ENCODE data around the gene COL7A1.
A peak's percentile ranks its signal among the peaks of the same experiment; 100 is the strongest.

Gene COL7A1

DNA sequence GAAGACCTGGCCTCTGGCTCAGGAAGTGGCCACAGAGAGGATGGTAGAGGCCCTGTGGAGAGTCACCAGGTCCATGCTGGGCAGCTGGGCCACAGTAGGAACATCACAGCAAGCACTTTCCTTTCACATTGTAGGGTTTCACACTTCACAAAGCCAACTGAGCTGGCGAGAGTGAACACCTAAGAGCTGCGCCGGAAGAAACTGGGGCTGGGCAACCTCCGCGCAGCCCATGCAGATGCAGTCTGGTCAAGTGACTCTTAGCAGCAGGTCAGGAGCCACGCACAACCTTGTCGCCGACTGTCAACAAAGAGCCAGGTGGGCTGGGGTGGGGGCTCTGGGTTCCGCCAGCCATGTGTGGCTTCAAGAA lies 75.9 kb downstream of the COL7A1 start:
- Histone ChIP-seq H3K27ac (no peak overlapping the region), H3K4me3 (no peak overlapping the region)

DNA sequence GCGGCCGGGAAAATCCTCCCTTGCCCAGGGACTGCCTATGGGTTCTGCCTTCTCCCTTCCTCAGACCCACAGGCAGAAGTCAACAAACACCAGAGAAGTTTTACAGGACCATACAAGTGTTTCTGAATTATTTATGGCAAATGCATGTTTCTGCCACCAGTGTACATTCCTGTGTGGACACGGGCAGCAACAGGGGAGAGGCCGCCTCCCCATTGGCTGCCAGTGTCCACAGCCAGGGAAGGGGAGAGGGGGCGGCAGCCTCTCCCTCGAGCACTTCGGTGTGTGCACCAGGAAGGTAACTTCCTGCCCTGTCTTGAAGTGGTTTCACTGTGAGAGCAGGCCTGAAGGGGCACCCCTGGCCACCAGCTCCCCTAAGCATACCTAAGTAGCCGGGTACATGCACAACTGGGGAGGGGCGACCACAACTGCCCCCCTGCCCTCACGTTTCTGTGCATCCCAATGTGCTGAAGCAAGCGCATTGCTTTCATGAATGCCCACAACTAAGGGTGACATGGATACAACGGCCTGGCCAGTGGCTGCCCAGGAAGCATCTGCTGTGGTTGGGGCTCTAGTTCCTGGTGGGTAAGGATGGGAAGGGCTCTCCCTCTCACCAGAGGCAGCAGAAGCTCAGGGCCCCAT lies 76.4 kb downstream of the COL7A1 start:
- H3K4me3 ChIP-seq: no peak overlapping the region
- peak overlapping the region in 1 of 21 experiments; percentile 58 for H3K27ac ChIP-seq

DNA sequence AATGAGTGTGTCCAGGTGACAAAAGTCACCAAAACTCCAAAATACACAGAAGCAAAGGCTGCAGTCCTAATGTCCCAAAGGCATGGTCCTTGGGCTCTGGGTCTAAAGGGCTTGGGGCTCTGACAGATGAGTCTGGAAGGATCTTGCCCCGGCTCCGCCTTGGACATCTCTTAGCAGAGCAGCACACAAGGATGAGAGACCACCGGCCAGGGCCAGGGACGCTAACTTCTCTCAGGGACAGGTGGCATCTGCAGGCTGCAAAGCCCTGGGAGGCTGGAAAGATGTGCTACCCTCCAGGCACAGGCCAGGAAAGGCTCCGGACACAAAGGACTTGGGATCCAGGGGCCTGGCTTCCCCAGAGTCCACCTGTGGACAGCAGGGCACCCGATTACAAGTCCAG lies 77.1 kb downstream of the COL7A1 start:
- Histone ChIP-seq H3K4me3 (no peak overlapping the region), H3K27ac (no peak overlapping the region)

DNA sequence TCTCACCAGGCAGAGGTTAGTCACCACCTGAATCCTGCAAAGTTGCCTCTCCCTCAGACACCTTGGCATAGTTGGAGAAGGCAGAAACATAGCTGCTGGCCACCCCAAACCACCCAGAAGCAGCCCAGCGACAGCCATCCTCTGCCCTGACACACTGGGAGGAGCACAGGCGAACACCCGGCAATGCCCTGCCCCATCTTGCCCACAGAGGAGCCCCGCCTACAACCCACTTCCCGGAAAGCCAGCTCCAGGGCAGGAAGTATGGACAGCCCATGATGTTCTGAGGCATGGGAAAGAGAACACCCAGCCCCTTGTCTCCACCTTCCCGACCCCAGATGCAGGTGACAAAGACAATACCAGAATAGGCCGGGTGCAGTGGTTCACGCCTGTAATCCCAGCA lies 78.6 kb downstream of the COL7A1 start:
- Histone ChIP-seq H3K4me3 (no peak overlapping the region), H3K27ac (peak overlapping the region in 1 of 21 experiments; percentile 12)

DNA sequence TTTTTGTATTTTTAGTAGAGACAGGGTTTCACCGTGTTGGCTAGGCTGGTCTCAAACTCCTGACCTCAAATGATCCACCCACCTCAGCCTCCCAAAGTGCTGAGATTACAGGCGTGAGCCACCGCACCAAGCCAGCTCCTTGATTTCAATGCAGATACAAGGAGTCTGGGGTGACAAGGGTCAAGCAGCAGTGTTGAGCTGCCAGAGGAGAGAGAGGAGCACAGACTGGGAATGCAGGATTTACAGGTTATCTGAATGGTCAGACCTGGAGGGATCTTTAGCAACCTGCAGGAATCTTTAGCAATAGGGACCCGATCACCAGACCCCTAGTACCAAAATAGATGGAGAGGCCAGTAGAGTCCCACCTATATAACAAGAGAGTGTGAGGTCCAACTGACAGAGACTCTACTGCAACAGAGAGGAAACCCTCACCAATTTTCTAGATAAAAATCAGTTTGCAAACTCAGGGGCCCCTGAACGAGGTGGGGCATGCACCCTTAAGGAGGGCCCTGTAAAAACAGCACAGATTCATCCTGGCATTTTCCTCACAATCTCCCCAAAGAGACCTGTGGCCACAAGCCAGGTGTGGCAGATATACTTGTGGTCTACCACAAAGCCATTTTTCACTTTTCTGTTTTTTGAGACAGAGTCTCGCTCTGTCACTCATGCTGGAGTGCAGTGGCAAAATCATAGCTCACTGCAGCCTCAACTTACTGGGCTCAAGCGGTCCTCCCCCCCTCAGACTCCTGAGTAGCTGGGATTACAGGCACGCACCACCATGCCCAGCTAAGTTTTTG lies 80.5 kb downstream of the COL7A1 start:
- no peak overlapping the region for H3K4me3 ChIP-seq
- H3K27ac ChIP-seq: peak overlapping the region in 1 of 21 experiments; percentile 33

All from skin epidermis (tissue), 12 donors.